Brain microvascular endothelial cell (primary cell): Measurements from ENCODE around the gene CLASRP.

Source experiments
- DNase-seq: peaks from one replicate; pipeline ENCODE4 v3.0.0-alpha.2; 2020
- H3K27ac ChIP-seq: fragments of 250-450 bp; sonication (Bioruptor Pico); 2 replicates; pipeline ENCODE4 v1.5.1; 2020; ENCODE audit warnings: mild to moderate bottlenecking, moderate library complexity
- H3K27me3 ChIP-seq: fragments of 250-450 bp; sonication (Bioruptor Pico); replicated peaks from 2 replicates; pipeline ENCODE4 v1.5.1; 2020; ENCODE audit warnings: mild to moderate bottlenecking
- H3K36me3 ChIP-seq: fragments of 250-450 bp; sonication (Bioruptor Pico); replicated peaks from 2 replicates; pipeline ENCODE4 v1.5.1; 2020; ENCODE audit warnings: mild to moderate bottlenecking
- H3K4me3 ChIP-seq: 2 replicates; pipeline ENCODE4 v1.5.1; 2011; ENCODE audit warnings: low read depth, mild to moderate bottlenecking, control low read depth, low read length, moderate library complexity
- in situ Hi-C: cut with HindIII; loops from 2 replicates; pipeline ENCODE4 v1.10.0; 2017; ENCODE audit warnings: low sequenced_read_pairs, low pct_ligation_motif_present
- TF ChIP-seq, protein P1 (sequence below): IDR thresholded peaks from 2 replicates; pipeline ENCODE4 v1.5.1; 2011; ENCODE audit warnings: low read depth, mild to moderate bottlenecking, moderate library complexity, low read length, control low read depth, inconsistent platforms; ENCODE audit errors: missing control alignments

The CLASRP gene

DNA sequence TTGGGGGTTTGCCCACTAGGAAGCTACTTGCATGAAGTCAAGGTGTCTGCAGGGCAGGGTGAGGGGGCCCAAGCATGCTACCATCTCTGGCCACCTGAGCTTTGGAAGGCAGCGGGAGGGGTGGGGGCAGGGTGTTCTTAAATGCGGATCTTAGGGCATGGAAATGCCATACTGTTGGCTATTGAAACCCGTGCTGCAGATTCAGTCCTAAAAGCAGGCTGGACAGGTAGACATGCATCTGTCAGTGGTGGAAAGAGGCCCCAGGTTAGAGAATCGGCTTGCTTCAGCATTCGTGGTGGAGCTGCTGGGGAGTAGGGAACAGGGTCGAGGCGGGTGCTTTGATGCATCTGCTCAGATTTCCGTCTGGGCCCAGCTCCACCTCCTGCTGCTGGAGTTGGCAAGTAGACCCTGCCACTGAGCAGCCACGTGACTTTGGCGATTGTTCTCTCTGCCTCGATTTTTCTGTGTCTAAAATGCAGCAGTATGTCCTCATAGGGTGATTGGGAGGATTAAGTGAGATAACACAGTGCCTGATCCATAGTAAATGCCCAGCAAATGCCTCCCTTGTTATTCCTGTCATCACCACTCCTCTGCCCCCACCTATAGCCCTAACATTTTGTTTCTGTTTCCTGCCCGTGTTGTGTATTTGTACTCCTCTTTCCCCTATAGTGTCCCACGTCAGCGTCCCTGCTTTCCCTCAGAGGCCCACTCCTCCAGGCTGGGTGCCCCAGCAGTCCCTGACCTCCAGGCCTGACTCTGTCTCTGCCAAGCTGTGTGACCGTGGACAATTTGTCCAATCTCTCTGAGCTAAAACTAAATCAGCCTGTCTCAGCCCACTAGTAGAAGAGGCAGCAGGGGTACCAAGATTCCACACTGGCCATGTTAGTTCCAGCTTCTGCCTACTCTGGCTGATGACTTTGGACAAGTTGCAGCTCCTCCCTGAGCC lies 59.9 kb downstream of the CLASRP start:
- TF ChIP-seq, protein P1, sequence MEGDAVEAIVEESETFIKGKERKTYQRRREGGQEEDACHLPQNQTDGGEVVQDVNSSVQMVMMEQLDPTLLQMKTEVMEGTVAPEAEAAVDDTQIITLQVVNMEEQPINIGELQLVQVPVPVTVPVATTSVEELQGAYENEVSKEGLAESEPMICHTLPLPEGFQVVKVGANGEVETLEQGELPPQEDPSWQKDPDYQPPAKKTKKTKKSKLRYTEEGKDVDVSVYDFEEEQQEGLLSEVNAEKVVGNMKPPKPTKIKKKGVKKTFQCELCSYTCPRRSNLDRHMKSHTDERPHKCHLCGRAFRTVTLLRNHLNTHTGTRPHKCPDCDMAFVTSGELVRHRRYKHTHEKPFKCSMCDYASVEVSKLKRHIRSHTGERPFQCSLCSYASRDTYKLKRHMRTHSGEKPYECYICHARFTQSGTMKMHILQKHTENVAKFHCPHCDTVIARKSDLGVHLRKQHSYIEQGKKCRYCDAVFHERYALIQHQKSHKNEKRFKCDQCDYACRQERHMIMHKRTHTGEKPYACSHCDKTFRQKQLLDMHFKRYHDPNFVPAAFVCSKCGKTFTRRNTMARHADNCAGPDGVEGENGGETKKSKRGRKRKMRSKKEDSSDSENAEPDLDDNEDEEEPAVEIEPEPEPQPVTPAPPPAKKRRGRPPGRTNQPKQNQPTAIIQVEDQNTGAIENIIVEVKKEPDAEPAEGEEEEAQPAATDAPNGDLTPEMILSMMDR, result no peak
- no peak for DNase-seq
- in situ Hi-C loops, result no loop called here
- Histone ChIP-seq H3K27ac (peak overlapping the region; percentile 27), H3K27me3 (no peaks in the 10 kb centered on the region), H3K36me3 (no peaks in the 10 kb centered on the region), H3K4me3 (no peak overlapping the region)

DNA sequence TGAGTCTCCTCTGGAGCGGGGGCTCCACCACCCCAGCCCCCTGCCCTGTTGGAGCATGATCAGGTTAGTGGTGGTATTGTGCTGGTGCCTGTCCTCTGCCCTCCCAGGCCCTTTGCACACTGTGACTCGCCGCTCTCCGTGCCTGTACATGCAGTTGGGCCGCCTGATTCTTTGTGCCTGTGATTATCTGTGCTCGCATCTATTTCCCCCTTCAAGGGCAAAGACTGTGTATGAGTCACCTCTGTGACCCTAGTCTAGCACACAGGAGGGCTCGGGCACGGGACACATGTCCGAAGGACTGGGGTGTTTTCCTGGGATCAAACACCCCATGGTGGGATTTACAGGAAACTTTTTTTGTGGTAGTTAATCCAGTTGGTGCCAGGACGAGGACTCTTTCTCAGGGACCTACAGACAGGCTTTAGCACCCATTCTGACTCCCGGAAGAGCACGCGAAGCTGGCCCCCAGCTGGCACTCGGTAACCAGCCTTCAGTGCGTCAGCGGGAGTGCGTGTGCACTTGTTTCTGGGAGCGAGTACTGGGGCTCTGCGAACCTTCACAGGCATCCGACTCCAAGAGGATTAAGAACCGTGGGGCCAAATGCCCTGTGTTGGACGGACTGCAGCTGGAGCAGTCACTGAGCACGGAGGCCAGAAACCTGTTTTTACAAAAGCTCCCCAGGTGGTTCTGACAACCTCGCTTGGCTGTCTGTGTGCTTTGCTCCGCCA lies 60.8 kb downstream of the CLASRP start:
- DNase-seq, result no peak
- H3K27ac ChIP-seq, result peak overlapping the region; percentile 20
- no peaks in the 10 kb centered on the region for H3K27me3 ChIP-seq
- TF ChIP-seq, protein P1, result no peak
- H3K36me3 ChIP-seq, result no peaks in the 10 kb centered on the region
- H3K4me3 ChIP-seq, result no peak overlapping the region
- in situ Hi-C loops, result no loop called here

DNA sequence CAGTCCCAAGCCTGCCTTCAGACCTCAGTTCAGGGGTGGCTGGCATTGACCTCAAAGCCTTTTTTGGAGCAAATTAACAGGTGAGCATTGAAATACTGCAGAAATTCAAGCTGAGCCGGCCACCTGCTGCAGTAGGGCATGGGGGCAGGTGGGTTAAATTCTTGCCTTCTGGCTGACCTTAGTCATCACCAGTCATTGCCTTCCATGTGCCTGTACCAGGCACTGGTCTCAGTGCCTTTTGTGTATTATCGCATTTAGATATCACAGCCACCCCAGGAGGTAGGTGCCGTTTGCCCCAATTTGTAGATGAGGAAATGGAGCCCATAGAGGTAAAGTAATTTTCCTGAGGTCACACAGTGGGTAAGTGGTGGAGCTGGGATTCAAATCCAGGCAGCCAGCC lies 61.4 kb downstream of the CLASRP start:
- in situ Hi-C loops, result no loop called here
- peak overlapping the region; percentile 60 for H3K27ac ChIP-seq
- TF ChIP-seq, protein P1, result no peak

DNA sequence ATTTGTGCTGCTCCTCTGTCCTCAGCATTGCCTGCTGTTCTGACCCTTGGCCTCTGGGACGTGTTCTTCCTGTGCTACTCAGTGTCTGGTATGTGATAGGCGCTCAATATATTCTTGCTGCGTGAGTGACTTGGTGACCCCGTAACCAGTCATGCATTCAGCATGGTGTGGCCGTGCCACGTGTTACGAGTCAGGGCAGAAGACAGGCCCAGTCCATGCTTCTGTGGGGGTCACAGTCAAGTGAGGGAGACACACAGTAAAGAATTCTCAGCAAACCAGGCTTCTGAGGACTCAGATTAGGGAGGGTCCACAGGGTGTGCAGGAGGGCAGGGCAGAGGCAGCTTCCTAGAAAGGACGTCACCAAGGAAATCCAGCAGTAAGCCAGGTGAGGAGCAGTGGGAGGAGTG lies 62.0 kb downstream of the CLASRP start:
- in situ Hi-C loops, result no loop called here
- Histone ChIP-seq H3K27me3 (no peaks in the 10 kb centered on the region), H3K4me3 (no peak overlapping the region), H3K27ac (peak overlapping the region; percentile 60), H3K36me3 (no peaks in the 10 kb centered on the region)
- TF ChIP-seq, protein P1, result no peak
- DNase-seq, result peak; percentile 75

More for the DNA sequence above, 61.4 kb downstream of the CLASRP start:
- no peak for DNase-seq
- Histone ChIP-seq H3K4me3 (no peak overlapping the region), H3K27me3 (no peaks in the 10 kb centered on the region), H3K36me3 (no peaks in the 10 kb centered on the region)

DNA sequence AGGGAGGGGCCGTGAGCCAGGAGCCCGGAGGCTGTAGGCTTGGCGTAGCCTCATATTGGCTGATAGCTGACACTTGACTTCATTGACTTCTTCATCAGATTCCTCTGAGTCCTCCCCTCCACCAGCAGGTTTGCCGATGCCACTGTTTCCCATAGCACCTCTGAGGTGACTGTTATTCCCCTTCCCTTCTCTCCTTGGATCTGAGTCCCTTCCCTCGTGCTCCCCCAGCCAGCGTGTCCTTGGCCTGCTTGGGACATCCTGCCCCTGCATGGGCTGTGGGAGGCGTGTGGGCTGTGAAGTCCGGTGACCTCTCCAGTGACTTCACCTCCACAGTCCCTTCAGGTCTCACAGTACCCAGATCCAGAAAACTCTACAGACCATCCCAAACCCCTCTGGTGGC lies 63.0 kb downstream of the CLASRP start:
- Histone ChIP-seq H3K4me3 (no peak overlapping the region), H3K27ac (no peak overlapping the region), H3K27me3 (no peaks in the 10 kb centered on the region), H3K36me3 (no peaks in the 10 kb centered on the region)
- no peak for DNase-seq
- in situ Hi-C loops, result no loop called here
- TF ChIP-seq, protein P1, result no peak
